ENCODE measurements around the gene COX4I2. TPM values are rescaled to one million over a fixed set of nuclear protein-coding genes. Genes with fewer than 3 reads are reported as not detected.
"Not testable (repeated sequence)": the region's sequence is repeated elsewhere in the genome, so short reads cannot be mapped to it uniquely, and the experiment has no call there.

Gene COX4I2
- total and polyA plus RNA-seq, 4 donors = 0.35 to 0.81 (median 0.59) TPM; not detected in 1

- no peak for DNase-seq (ENCODE audit: low spot score)
- Histone ChIP-seq H3K27me3 (ENCODE audit: control insufficient read depth in 4 of 4, insufficient read depth in 4 of 4, low read length in 3 of 4) (no peaks in the 10 kb centered on the region), H3K4me3 (ENCODE audit: low read depth in 1 of 3, low read length in 3 of 3) (no peak overlapping the region), H3K27ac (ENCODE audit: low read depth in 1 of 2, low read length in 2 of 2) (no peak overlapping the region), H3K36me3 (ENCODE audit: control insufficient read depth in 4 of 4, insufficient read depth in 3 of 4, low read depth in 1 of 4, low read length in 3 of 4) (no peaks in the 10 kb centered on the region), H3K9ac (ENCODE audit: low read depth in 1 of 2, low read length in 2 of 2) (no peak overlapping the region), H3K4me1 (ENCODE audit: control insufficient read depth in 4 of 4, insufficient read depth in 4 of 4, low read length in 3 of 4) (no peaks in the 10 kb centered on the region), H3K9me3 (ENCODE audit: control insufficient read depth in 4 of 4, low read length in 3 of 4) (no peaks in the 10 kb centered on the region)
- WGBS = 87% methylated on average over 8 of the region's 8 CpGs
- no peak for TF ChIP-seq MAX (IDR thresholded peaks at IDR 0.05)
- TF ChIP-seq GABPA (IDR thresholded peaks at IDR 0.05 in 1 of 2, conservative IDR thresholded peaks at IDR 0.05 in 1 of 2) = no peak
- no peak for TF ChIP-seq REST (IDR thresholded peaks at IDR 0.05)
- no peak for TF ChIP-seq JUND (IDR thresholded peaks at IDR 0.05)
- TF ChIP-seq YY1 (IDR thresholded peaks at IDR 0.05) = no peak
- no peak for TF ChIP-seq FOXA1 (IDR thresholded peaks at IDR 0.05)
- TF ChIP-seq EGR1 (IDR thresholded peaks at IDR 0.05; ENCODE audit: low read depth in 2 of 2) = no peak
- TF ChIP-seq SP1 (IDR thresholded peaks at IDR 0.05) = no peak
- TF ChIP-seq RAD21 (IDR thresholded peaks at IDR 0.05) = no peak
- no peak for TF ChIP-seq ZBTB33 (IDR thresholded peaks at IDR 0.05)
- no peak for TF ChIP-seq FOXA2 (IDR thresholded peaks at IDR 0.05)
Measured at GRCh38 chr20:31644701-31645100, 7.0 kb downstream of the COX4I2 start.

- H3K9ac ChIP-seq (ENCODE audit: low read depth in 1 of 2, low read length in 2 of 2); H3K4me1 ChIP-seq (ENCODE audit: control insufficient read depth in 4 of 4, insufficient read depth in 4 of 4, low read length in 3 of 4); H3K27me3 ChIP-seq (ENCODE audit: control insufficient read depth in 4 of 4, insufficient read depth in 4 of 4, low read length in 3 of 4); DNase-seq (ENCODE audit: low spot score); H3K36me3 ChIP-seq (ENCODE audit: control insufficient read depth in 4 of 4, insufficient read depth in 3 of 4, low read depth in 1 of 4, low read length in 3 of 4); H3K4me3 ChIP-seq (ENCODE audit: low read depth in 1 of 3, low read length in 3 of 3); H3K9me3 ChIP-seq (ENCODE audit: control insufficient read depth in 4 of 4, low read length in 3 of 4); H3K27ac ChIP-seq (ENCODE audit: low read depth in 1 of 2, low read length in 2 of 2): not testable (repeated sequence)
- WGBS = 84% methylated on average over 3 of the region's 3 CpGs
Measured at GRCh38 chr20:31648104-31648503, 10.4 kb downstream of the COX4I2 start.

- Histone ChIP-seq H3K9me3 (ENCODE audit: control insufficient read depth in 4 of 4, low read length in 3 of 4) (no peaks in the 10 kb centered on the region), H3K4me1 (ENCODE audit: control insufficient read depth in 4 of 4, insufficient read depth in 4 of 4, low read length in 3 of 4) (no peaks in the 10 kb centered on the region), H3K27ac (ENCODE audit: low read depth in 1 of 2, low read length in 2 of 2) (no peak overlapping the region), H3K4me3 (ENCODE audit: low read depth in 1 of 3, low read length in 3 of 3) (no peak overlapping the region), H3K36me3 (ENCODE audit: control insufficient read depth in 4 of 4, insufficient read depth in 3 of 4, low read depth in 1 of 4, low read length in 3 of 4) (no peaks in the 10 kb centered on the region), H3K9ac (ENCODE audit: low read depth in 1 of 2, low read length in 2 of 2) (no peak overlapping the region), H3K27me3 (ENCODE audit: control insufficient read depth in 4 of 4, insufficient read depth in 4 of 4, low read length in 3 of 4) (no peaks in the 10 kb centered on the region)
- no peak for DNase-seq (ENCODE audit: low spot score)
- WGBS = 53% methylated on average over 5 of the region's 5 CpGs
- TF ChIP-seq RXRA (IDR thresholded peaks at IDR 0.05) (no peak), GABPA (IDR thresholded peaks at IDR 0.05 in 1 of 2, conservative IDR thresholded peaks at IDR 0.05 in 1 of 2) (no peak), HNF4A (conservative IDR thresholded peaks at IDR 0.05) (no peak), HNF4G (IDR thresholded peaks at IDR 0.05) (no peak), YY1 (IDR thresholded peaks at IDR 0.05) (no peak), ZBTB33 (IDR thresholded peaks at IDR 0.05) (no peak), ATF3 (IDR thresholded peaks at IDR 0.05) (no peak), FOXA2 (IDR thresholded peaks at IDR 0.05) (no peak), MAX (IDR thresholded peaks at IDR 0.05) (no peak), NR2F2 (IDR thresholded peaks at IDR 0.05) (no peak), SP1 (IDR thresholded peaks at IDR 0.05) (no peak), FOXA1 (IDR thresholded peaks at IDR 0.05) (no peak), REST (IDR thresholded peaks at IDR 0.05) (no peak)
Measured at GRCh38 chr20:31652917-31653396, 15.2 kb downstream of the COX4I2 start.

Measured in liver (tissue), 9 donors.